GM12873 (cell line): ENCODE measurements around the gene DDX51.

ENCODE experiments used
- TF ChIP-seq, protein P1 (sequence below): IDR thresholded peaks from 2 replicates; pipeline ENCODE4 v1.5.1; 2012; ENCODE audit warnings: low read depth, mild to moderate bottlenecking, moderate library complexity, low read length, control low read depth; ENCODE audit not compliant: insufficient read depth; ENCODE audit errors: missing control alignments

DDX51 gene

DNA sequence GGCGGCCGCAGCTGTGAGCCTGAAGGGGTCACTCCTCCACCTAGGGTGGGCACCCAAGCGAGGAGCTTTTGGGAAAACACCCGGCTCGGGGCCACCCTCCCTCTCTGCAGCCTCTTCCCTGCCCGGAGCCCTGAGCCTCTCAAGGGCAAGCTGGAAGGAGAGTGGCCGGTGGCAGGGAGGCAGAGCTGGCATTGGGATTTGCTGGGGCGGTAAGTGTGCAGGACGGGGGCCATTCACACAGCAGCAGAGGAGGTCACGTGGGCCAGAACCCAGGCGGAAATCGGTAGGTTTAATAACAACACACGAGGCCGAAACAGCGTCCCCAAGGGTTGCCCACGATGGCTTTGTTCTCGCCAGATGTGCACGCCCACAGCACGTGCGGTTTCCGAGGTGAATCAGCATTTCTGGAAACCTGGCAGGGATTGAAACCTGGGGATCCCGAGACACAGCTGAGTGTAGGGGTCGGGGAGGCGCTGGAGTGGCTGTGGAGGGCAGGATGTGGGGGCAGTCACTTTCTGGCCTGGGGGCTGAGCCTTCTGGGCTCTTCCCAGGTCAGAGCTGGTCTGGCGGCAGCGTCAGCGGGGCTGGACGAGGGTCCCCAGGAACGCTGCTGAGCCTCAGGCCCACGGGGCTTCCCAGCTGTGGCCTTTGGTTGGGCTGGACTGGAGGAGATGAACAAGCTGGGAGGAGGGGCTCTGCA lies 23.6 kb upstream of the DDX51 start:
- TF ChIP-seq, protein P1, sequence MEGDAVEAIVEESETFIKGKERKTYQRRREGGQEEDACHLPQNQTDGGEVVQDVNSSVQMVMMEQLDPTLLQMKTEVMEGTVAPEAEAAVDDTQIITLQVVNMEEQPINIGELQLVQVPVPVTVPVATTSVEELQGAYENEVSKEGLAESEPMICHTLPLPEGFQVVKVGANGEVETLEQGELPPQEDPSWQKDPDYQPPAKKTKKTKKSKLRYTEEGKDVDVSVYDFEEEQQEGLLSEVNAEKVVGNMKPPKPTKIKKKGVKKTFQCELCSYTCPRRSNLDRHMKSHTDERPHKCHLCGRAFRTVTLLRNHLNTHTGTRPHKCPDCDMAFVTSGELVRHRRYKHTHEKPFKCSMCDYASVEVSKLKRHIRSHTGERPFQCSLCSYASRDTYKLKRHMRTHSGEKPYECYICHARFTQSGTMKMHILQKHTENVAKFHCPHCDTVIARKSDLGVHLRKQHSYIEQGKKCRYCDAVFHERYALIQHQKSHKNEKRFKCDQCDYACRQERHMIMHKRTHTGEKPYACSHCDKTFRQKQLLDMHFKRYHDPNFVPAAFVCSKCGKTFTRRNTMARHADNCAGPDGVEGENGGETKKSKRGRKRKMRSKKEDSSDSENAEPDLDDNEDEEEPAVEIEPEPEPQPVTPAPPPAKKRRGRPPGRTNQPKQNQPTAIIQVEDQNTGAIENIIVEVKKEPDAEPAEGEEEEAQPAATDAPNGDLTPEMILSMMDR: no peak

DNA sequence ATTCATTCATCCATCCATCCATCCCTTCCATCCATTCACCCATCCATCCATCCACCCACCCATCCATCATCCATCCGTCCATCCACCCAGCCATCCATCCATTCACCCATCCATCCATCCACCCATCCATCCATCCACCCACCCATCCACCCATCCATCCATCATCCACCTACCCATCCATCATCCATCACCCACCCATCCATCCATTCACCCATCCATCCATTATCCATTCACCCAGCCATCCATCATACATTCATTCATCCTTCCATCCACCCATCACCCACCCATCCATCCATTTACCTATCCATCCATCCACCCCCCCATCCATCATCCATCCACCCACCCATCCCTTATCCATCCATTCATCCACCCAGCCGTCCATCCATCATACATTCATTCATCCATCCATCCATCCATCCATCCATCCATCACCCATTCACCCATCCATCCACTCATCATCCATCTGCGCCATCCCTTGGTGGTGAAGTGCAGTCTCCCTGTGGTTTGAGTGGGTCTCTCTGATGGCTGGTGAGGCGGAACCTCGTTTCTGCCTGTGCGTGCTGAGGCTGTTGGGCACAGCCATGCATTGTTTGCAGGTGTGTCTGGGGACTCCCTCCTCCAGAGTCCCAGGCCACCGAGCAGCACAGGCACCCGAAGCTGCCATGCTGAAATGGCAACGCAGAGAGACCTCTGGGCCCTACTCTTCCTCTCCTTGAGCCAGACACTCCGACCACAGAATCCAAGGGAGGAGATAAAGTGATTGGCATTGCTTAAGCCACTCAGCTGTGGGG lies 22.9 kb upstream of the DDX51 start:
- TF ChIP-seq, protein P1: no peak

DNA sequence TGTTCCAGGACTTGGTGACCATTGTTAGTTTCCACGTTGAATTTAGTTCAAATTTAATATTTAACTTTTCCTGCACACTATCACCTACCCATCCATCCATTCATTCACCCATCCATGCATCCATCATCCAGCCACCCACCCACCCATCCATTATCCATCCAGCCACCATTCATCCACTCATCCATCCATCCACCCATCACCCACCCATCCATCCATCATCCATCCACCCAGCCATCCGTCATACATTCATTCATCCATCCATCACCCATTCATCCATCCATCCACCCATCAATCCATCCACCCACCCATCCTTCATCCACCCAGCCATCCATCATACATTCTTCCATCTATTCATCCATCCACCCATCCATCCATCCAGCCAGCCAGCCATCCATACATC lies 22.0 kb upstream of the DDX51 start:
- TF ChIP-seq, protein P1: no peak

DNA sequence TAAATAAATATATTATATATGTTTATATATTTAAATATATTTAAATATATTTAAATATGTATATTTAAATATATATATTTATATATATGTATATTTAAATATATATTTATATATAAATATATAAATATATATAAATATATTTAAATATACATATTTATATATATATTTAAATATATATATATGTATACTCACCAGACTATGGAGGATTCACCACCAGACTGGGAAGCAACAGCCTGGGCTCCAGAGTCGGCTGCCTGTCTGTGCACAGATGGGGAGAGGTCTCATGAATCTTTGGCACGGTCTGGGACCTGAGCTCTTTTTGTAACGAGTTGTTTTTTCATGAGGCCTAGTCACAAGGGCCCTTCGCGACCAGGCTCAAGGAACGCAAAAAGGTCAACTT lies 21.5 kb upstream of the DDX51 start:
- TF ChIP-seq, protein P1: no peak

DNA sequence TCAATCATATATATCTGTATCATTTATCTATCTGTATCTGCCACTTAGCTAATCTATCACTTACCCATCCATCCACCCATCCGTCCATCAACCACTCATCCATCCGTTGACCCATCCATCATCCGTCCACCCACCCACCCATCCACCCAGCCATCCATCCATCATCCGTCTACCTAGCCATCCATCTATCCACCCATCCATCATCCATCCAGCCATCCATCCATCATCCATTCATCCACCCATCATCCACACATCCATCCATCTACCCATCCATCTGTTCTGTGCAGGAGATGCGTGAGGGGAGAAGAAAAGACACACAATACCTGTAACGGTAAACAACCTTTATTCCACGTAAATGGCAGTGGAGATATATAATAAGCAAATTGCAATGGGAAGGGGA lies 20.3 kb upstream of the DDX51 start:
- TF ChIP-seq, protein P1: no peak

DNA sequence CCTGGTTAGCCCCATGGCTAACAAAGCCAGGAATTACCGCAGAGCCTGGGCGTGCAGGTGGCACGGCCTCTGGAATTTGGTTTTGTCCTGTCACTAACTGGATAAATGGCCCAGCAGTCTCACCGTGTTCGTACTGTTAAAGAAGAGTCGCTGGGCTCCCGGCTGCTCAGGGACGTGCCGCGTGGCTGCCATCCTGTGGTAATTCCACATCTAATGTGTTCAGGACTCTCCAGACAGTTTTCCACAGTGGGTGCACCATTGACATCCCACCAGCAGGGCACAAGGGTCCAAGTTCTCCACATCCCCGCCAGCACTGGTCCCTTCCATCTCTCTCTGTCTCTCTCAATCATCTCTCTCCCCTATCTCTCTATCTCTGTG lies 19.8 kb upstream of the DDX51 start:
- TF ChIP-seq, protein P1: peak; percentile 41

DNA sequence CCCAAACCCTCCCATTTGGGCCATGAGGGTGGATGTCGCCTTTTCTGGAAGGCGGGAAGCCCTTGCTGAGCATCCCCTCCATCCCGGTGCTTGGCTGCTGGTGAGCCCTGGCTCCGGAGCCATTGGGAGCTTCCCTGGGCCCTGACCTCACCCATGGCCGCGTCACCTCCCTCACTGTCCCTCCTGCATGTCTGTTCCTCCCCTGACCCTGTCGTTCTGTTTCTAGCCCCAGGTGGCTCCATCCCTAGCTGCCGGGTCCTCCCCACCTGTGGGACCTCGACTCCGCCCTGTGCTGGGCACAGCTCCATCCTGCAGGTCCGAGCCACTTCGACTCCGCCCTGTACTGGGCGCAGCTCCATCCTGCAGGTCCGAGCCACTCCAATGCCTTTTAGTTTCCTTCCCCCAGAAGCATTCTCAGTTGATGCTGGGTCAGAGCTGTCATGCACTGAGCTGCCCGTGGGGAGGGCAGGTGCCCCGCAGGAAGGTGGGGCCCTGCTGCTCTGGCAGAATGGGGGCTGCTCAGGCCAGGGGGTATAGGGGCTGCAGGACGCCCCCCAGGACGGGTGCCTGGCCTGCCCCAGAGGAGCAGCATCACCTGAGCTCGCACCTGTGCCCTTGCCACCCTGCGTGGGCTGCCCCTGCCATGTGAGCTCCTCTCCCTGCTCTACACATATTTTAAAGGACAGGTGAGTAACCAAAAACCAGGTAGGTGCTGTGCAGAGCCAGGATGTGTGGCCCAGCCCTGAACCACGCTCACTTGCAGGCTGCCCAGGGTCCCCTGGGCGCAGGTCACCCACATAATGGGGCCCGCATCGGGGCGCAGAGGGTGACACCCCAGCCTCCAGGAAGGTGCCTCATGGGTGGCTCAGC lies 19.2 kb upstream of the DDX51 start:
- TF ChIP-seq, protein P1: no peak
